RWPE2 (cell line): ENCODE data around the gene LY6G5C.

ENCODE experiments used
- ATAC-seq: fragments of 200-7000 bp; cut with Tn5 transposase; 3 replicates; pipeline ENCODE4 v1.9.1; 2021; ENCODE audit warnings: low read depth
- DNase-seq: peaks from one replicate; pipeline ENCODE4 v3.0.0-alpha.2; 2020; ENCODE audit warnings: low spot score
- H3K27ac ChIP-seq: fragments of 450-650 bp; 2 replicates; pipeline ENCODE4 v1.5.1; 2017; ENCODE audit warnings: mild to moderate bottlenecking; ENCODE audit not compliant: poor library complexity, severe bottlenecking
- H3K27me3 ChIP-seq: fragments of 250-450 bp; sonication (Bioruptor Pico); 2 replicates; pipeline ENCODE4 v1.5.1; 2021; ENCODE audit warnings: mild to moderate bottlenecking, moderate library complexity; ENCODE audit not compliant: insufficient read depth, poor library complexity, severe bottlenecking
- H3K36me3 ChIP-seq: fragments of 250-450 bp; sonication (Bioruptor Pico); 2 replicates; pipeline ENCODE4 v1.5.1; 2020; ENCODE audit warnings: low read depth, mild to moderate bottlenecking, moderate library complexity
- H3K4me1 ChIP-seq: fragments of 250-450 bp; sonication (Bioruptor Pico); 2 replicates; pipeline ENCODE4 v1.5.1; 2021; ENCODE audit warnings: mild to moderate bottlenecking, moderate library complexity; ENCODE audit not compliant: insufficient read depth, poor library complexity, severe bottlenecking
- H3K4me3 ChIP-seq: fragments of 250-450 bp; sonication (Bioruptor Pico); 2 replicates; pipeline ENCODE4 v1.5.1; 2021; ENCODE audit warnings: mild to moderate bottlenecking, moderate library complexity; ENCODE audit not compliant: severe bottlenecking
- H3K9me3 ChIP-seq: fragments of 250-450 bp; sonication (Bioruptor Pico); 2 replicates; pipeline ENCODE4 v1.5.1; 2021; ENCODE audit warnings: mild to moderate bottlenecking, moderate library complexity; ENCODE audit not compliant: severe bottlenecking
- CTCF ChIP-seq: fragments of 450-650 bp; IDR thresholded peaks from one replicate; pipeline ENCODE4 v1.5.1; 2017; ENCODE audit warnings: mild to moderate bottlenecking, moderate library complexity; ENCODE audit not compliant: poor library complexity, severe bottlenecking

Gene LY6G5C

DNA sequence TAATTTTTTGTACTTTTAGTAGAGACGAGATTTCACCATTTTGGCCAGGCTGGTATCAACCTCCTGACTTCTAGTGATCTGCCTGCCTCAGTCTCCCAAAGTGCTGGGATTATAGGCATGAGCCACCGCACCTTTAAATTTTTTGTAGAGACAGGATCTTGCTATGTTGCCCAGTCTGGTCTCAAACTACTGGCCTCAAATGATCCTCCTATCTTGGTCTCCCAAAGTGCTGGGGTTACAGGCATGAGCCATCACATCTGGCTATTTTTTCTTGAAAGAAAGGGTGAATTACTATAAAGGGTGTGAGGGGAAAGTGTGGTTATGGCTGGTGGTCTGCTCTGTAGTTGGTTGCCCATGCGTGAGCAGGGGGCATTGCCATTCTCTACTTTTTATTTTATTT, 27.4 kb upstream of the LY6G5C start:
- Histone ChIP-seq H3K36me3 (no peaks in the 10 kb centered on the region), H3K4me3 (no peak overlapping the region), H3K27ac (no peak overlapping the region), H3K27me3 (no peaks in the 10 kb centered on the region), H3K4me1 (peaks cover 5% of the 10 kb centered on the region), H3K9me3 (no peaks in the 10 kb centered on the region)
- TF ChIP-seq CTCF, result no peak
- ATAC-seq (no peak), DNase-seq (no peak)

DNA sequence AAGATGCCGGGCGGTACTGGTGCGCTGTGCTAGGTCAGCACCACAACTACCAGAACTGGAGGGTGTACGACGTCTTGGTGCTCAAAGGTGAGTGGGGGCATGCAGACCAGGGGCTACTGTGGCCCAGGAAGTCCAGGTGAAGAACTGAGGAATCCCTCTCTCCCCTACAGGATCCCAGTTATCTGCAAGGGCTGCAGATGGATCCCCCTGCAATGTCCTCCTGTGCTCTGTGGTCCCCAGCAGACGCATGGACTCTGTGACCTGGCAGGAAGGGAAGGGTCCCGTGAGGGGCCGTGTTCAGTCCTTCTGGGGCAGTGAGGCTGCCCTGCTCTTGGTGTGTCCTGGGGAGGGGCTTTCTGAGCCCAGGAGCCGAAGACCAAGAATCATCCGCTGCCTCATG, 26.8 kb upstream of the LY6G5C start:
- no peak overlapping the region for H3K4me3 ChIP-seq
- no peak for ATAC-seq
- DNase-seq, result no peak
- no peaks in the 10 kb centered on the region for H3K9me3 ChIP-seq
- H3K27ac ChIP-seq, result no peak overlapping the region
- peaks cover 5% of the 10 kb centered on the region for H3K4me1 ChIP-seq
- TF ChIP-seq CTCF, result no peak
- H3K27me3 ChIP-seq, result no peaks in the 10 kb centered on the region
- H3K36me3 ChIP-seq, result no peaks in the 10 kb centered on the region

- TF ChIP-seq CTCF, result no peak
- Histone ChIP-seq H3K36me3 (no peaks in the 10 kb centered on the region; the same call in 1 of the 2 replicates), H3K27ac (no peak within 1 kb of the TSS), H3K9me3 (no peaks in the 10 kb centered on the region), H3K4me3 (no peak within 1 kb of the TSS), H3K4me1 (peaks cover 5% of the 10 kb centered on the region), H3K27me3 (no peaks in the 10 kb centered on the region)
- ATAC-seq (no peak), DNase-seq (no peak)
Observed at GRCh38 chr6:31706599-31706998, 25.7 kb upstream of the LY6G5C start, which contains the start of gene LY6G6F. Gene LY6G6F, plus strand, starts transcription at chr6:31706866. Its CDS starts 41 bp downstream, at chr6:31706907.

DNA sequence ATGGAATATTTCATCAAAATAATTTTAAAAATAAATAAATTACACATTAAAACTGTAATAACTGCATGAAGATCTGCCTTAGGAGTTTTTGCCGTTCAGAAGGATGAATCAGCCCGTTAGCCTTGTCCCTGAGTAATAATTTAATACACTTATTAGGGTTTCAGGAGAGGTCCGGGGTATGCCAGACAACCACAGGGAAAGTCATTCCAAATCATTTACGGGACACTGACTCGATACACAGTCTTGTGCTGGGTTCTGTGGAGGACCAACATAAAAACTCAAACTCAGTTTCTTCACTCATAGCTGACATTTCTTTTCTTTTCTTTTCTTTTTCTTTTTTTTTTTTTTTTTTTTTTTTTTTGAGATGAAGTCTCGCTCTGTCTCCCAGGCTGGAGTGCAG, 25.1 kb upstream of the LY6G5C start:
- Histone ChIP-seq H3K4me3 (no peak overlapping the region), H3K27ac (no peak overlapping the region), H3K27me3 (no peaks in the 10 kb centered on the region), H3K9me3 (no peaks in the 10 kb centered on the region), H3K36me3 (no peaks in the 10 kb centered on the region; the same call in 1 of the 2 replicates), H3K4me1 (no peaks in the 10 kb centered on the region)
- ATAC-seq (no peak), DNase-seq (no peak)
- no peak for TF ChIP-seq CTCF

DNA sequence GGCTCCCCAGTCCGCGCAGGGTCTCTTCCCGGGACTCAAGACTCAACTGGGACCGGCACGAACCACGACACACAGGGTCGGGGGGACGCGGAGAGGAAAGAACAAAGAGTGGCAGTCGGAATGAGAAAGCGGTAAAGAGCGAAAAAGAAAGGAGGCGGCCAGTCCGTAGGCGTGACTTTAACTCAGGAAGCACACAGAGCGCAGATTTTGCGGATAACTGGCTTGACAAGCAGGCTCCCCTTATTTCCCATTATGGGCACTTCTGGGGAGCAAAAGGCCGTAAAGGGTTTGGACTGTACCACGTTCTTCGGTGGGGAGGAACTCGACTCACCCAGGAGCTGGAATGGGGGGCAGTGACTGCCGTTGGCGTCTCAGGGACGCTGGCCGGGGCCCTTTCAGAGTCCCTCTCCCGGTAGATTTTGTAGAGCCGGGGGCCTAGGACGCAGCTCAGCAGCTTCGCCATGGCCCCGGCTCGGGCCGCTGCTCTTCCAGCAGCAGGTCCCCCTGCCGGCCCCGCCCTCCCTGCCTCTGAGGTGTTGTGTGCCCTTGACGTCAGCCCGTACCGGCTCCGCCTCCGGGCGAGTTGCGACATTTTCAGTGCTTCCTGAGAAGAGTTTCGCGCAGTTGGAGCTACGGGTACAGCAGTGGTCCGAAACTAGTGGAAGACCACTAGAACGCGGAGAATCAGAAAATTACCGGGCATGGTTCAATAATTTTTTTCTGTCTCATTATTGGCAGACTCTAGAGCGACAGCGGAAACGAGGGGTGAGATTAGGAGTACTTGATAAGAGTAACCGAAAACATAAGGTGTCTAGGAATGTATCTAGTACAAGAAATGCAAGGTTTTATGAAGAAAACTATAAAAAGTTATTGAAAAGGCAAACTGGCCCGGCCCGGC, 22.2 kb upstream of the LY6G5C start, which contains the start of gene ABHD16A:
Gene ABHD16A (minus strand): TSS at position 506 of the 898 bp plus-strand sequence. CDS start 43 bp downstream, at position 463.
- no peak for TF ChIP-seq CTCF
- H3K27me3 ChIP-seq, result no peaks in the 10 kb centered on the region
- H3K4me3 ChIP-seq, result peak within 1 kb of the TSS; percentile 88
- H3K36me3 ChIP-seq, result peaks cover 17% of the 10 kb centered on the region
- peak; percentile 98 for DNase-seq
- peak; percentile 93 for ATAC-seq
- H3K4me1 ChIP-seq, result no peaks in the 10 kb centered on the region
- H3K9me3 ChIP-seq, result no peaks in the 10 kb centered on the region
- peak within 1 kb of the TSS; percentile 53 for H3K27ac ChIP-seq
